Karpas-422 (cell line): Measurements from ENCODE around the gene ZNF382. TPM values are rescaled to one million over a fixed set of nuclear protein-coding genes. Genes with fewer than 3 reads are reported as not detected.

Experiments
- DNase-seq: peaks from one replicate; pipeline ENCODE4 v3.0.0-alpha.2; 2015
- H2AFZ ChIP-seq: fragments of 200-600 bp; sonication (generic); 2 replicates; pipeline ENCODE4 v1.6.1; 2014; ENCODE audit warnings: antibody characterized with exemption, low read length, mixed read lengths
- H3K27ac ChIP-seq: fragments of 200-600 bp; sonication (generic); 2 replicates; pipeline ENCODE4 v1.5.1; 2014; ENCODE audit warnings: mild to moderate bottlenecking, low read length, moderate library complexity
- H3K27me3 ChIP-seq: fragments of 200-600 bp; sonication (generic); 2 replicates; pipeline ENCODE4 v1.6.1; 2014; ENCODE audit warnings: low read length, mixed read lengths
- H3K36me3 ChIP-seq: fragments of 200-600 bp; sonication (generic); 2 replicates; pipeline ENCODE4 v1.6.1; 2014; ENCODE audit warnings: low read length, mixed read lengths; ENCODE audit not compliant: insufficient read depth
- H3K4me1 ChIP-seq: fragments of 200-600 bp; sonication (generic); 2 replicates; pipeline ENCODE4 v1.6.1; 2014; ENCODE audit warnings: mild to moderate bottlenecking, low read length, mixed read lengths
- H3K4me2 ChIP-seq: fragments of 200-600 bp; sonication (generic); 2 replicates; pipeline ENCODE4 v1.6.1; 2014; ENCODE audit warnings: low read length, low read depth, mild to moderate bottlenecking; ENCODE audit not compliant: poor library complexity, severe bottlenecking
- H3K4me3 ChIP-seq: fragments of 200-600 bp; sonication (generic); 2 replicates; pipeline ENCODE4 v1.5.1; 2014; ENCODE audit warnings: mild to moderate bottlenecking, antibody characterized with exemption, low read length, mixed read lengths
- H3K79me2 ChIP-seq: fragments of 200-600 bp; sonication (generic); 2 replicates; pipeline ENCODE4 v1.6.1; 2014; ENCODE audit warnings: mild to moderate bottlenecking, low read length, mixed read lengths
- H3K9ac ChIP-seq: fragments of 200-600 bp; sonication (generic); 2 replicates; pipeline ENCODE4 v1.6.0; 2014; ENCODE audit warnings: low read length
- H3K9me2 ChIP-seq: fragments of 200-600 bp; sonication (generic), shearing (Covaris generic); replicated peaks from 2 replicates; pipeline ENCODE4 v1.6.0; 2014; ENCODE audit warnings: mild to moderate bottlenecking, low read length, moderate library complexity; ENCODE audit not compliant: insufficient read depth
- H3K9me3 ChIP-seq: fragments of 300-700, 200-600 bp; sonication (generic); 2 replicates; pipeline ENCODE4 v1.6.1; 2014; ENCODE audit warnings: low read length, mixed read lengths
- H4K20me1 ChIP-seq: fragments of 200-600 bp; sonication (generic); 2 replicates; pipeline ENCODE4 v1.6.1; 2014; ENCODE audit warnings: mild to moderate bottlenecking, antibody characterized with exemption, low read length, low read depth; ENCODE audit not compliant: insufficient read depth
- total RNA-seq: library from RNA; depleted of rRNA; stranded (reverse); fragments of >200 nt; shearing (Covaris generic); gene quantifications from 2 replicates; pipeline ENCODE4 v1.2.3, GENCODE V29; 2014; ENCODE audit warnings: low replicate concordance; rRNA removed

ZNF382 gene
- total RNA-seq, 1 experiment from 2014 or later = 6.1 TPM

DNA sequence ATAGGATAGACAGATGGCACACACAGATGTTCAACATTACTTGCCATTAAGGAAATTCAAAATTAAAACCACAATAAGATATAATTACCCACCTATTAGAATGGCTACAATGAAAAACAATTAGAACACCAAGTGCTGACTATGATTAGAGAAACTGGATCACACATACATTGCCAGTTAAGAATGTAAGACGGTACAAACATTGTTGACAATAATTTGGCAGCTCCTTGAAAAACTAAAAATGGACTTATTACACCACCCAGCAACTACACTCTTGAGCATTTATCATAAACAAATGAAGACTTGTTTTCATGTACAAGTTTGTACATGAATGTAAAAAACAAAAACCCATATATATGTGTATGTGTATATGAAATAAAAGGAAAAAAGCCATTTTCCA, 47.8 kb downstream of the ZNF382 start:
- no peak overlapping the region for H3K9ac ChIP-seq
- peaks cover 71% of the 10 kb centered on the region for H3K36me3 ChIP-seq
- H3K4me3 ChIP-seq = no peak overlapping the region
- H3K4me1 ChIP-seq = no peaks in the 10 kb centered on the region
- no peak overlapping the region for H3K27ac ChIP-seq
- H3K9me3 ChIP-seq = peaks cover 16% of the 10 kb centered on the region
- no peaks in the 10 kb centered on the region for H4K20me1 ChIP-seq
- no peak overlapping the region for H2AFZ ChIP-seq
- H3K79me2 ChIP-seq = no peaks in the 10 kb centered on the region
- no peak overlapping the region for H3K4me2 ChIP-seq
- H3K27me3 ChIP-seq = no peaks in the 10 kb centered on the region
- DNase-seq = no peak
- no peaks in the 10 kb centered on the region for H3K9me2 ChIP-seq

DNA sequence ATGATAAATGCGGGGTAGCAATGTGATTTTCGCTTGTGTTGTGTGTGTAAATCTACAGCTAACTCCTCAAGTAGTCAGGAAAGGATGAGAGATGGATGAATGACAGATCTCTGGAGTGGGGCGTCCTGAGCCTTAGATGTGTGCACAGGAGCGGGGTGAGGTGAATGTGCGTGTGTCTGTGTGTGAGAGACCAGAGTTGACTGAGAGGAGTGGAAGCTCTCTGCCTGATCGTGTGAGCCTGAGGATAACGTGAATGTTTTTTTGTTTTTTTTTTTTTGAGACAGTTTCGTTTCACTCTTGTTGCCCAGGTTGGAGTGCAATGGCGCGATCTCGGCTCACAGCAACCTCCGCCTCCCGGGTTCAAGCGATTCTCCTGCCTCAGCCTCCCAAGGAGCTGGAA, 60.7 kb downstream of the ZNF382 start:
- Histone ChIP-seq H3K4me1 (no peaks in the 10 kb centered on the region; the same call in 1 of the 2 replicates), H3K36me3 (peaks cover 33% of the 10 kb centered on the region), H3K9me3 (peaks cover 13% of the 10 kb centered on the region), H3K9ac (0 out of 2 replicates have a peak overlapping the region, but pooled peaks have one; percentile 78), H3K4me2 (peak overlapping the region; percentile 73), H3K9me2 (no peaks in the 10 kb centered on the region), H4K20me1 (no peaks in the 10 kb centered on the region), H3K27me3 (no peaks in the 10 kb centered on the region), H3K27ac (no peak overlapping the region), H3K79me2 (peaks cover 32% of the 10 kb centered on the region), H2AFZ (no peak overlapping the region), H3K4me3 (peak overlapping the region; percentile 82; the same call in 1 of the 2 replicates)
- no peak for DNase-seq

GRCh38 chr19:36668646-36669045, 63.5 kb downstream of the ZNF382 start:
- H3K27me3 ChIP-seq = no peaks in the 10 kb centered on the region
- H2AFZ ChIP-seq = no peak overlapping the region
- no peak overlapping the region for H3K27ac ChIP-seq
- no peaks in the 10 kb centered on the region for H3K9me2 ChIP-seq
- no peak for DNase-seq
- peaks cover 46% of the 10 kb centered on the region for H3K79me2 ChIP-seq
- H3K36me3 ChIP-seq = peaks cover 37% of the 10 kb centered on the region
- no peaks in the 10 kb centered on the region for H4K20me1 ChIP-seq
- H3K4me2 ChIP-seq = no peak overlapping the region
- no peak overlapping the region for H3K4me3 ChIP-seq
- no peak overlapping the region for H3K9ac ChIP-seq
- H3K4me1 ChIP-seq = no peaks in the 10 kb centered on the region; the same call in 1 of the 2 replicates
- H3K9me3 ChIP-seq = peaks cover 22% of the 10 kb centered on the region

- Histone ChIP-seq H3K9me3 (peaks cover 24% of the 10 kb centered on the region; the same call in 1 of the 2 replicates), H3K27ac (no peak overlapping the region), H3K79me2 (peaks cover 46% of the 10 kb centered on the region), H3K27me3 (no peaks in the 10 kb centered on the region), H2AFZ (no peak overlapping the region), H3K9ac (no peak overlapping the region), H3K4me1 (no peaks in the 10 kb centered on the region), H4K20me1 (no peaks in the 10 kb centered on the region), H3K4me3 (no peak overlapping the region), H3K36me3 (peaks cover 20% of the 10 kb centered on the region), H3K4me2 (no peak overlapping the region), H3K9me2 (no peaks in the 10 kb centered on the region)
- DNase-seq = no peak
These were observed 67.3 kb downstream of the ZNF382 start for GRCh38 chr19:36672368-36672767.

DNA sequence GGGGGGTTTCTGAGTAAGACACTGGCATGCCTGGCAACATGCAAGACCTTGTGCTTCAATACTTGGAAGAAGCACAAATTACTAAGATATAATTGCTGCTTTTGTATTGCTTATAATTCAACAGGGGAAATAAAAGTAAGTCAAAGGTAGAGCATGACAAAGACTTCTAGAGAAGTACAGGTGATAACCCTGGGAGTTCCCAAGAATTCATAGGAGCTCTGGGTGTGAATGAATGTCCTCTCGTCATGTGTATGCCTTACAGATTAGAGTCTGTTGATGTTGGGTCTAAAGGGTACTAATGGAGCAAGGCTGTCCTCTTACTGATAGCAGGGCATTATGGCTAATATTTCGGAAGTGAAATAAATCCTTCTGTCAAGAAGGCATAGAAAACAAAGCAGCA, 69.1 kb downstream of the ZNF382 start:
- Histone ChIP-seq H3K36me3 (peaks cover 30% of the 10 kb centered on the region), H3K9me3 (peaks cover 26% of the 10 kb centered on the region; the same call in 1 of the 2 replicates), H3K9ac (no peak overlapping the region), H3K9me2 (no peaks in the 10 kb centered on the region), H2AFZ (no peak overlapping the region), H3K4me1 (no peaks in the 10 kb centered on the region), H3K27me3 (no peaks in the 10 kb centered on the region), H3K4me2 (no peak overlapping the region), H3K27ac (no peak overlapping the region), H3K79me2 (peaks cover 31% of the 10 kb centered on the region), H3K4me3 (no peak overlapping the region), H4K20me1 (no peaks in the 10 kb centered on the region)
- no peak for DNase-seq

- DNase-seq = no peak
- Histone ChIP-seq H3K27ac (no peak overlapping the region), H3K27me3 (no peaks in the 10 kb centered on the region), H3K9me2 (no peaks in the 10 kb centered on the region), H3K4me3 (no peak overlapping the region), H3K36me3 (peaks cover 39% of the 10 kb centered on the region), H3K4me2 (no peak overlapping the region), H4K20me1 (no peaks in the 10 kb centered on the region), H3K9me3 (peaks cover 17% of the 10 kb centered on the region; the same call in 1 of the 2 replicates), H3K9ac (no peak overlapping the region), H3K4me1 (no peaks in the 10 kb centered on the region), H2AFZ (no peak overlapping the region), H3K79me2 (peaks cover 10% of the 10 kb centered on the region)
These were observed 74.3 kb downstream of the ZNF382 start for GRCh38 chr19:36679455-36679854.

Other genes with a start within 250 kb of the ZNF382 start
- 8.1 and 8.4 TPM in 2 replicates for gene ZFP14, start 226.1 kb upstream of the ZNF382 start, total RNA-seq
- gene ZFP82, start 186.7 kb upstream of the ZNF382 start, total RNA-seq = 14.4 and 23.0 TPM in 2 replicates
- gene ZNF566, start 115.8 kb upstream of the ZNF382 start, total RNA-seq = 17.3 and 21.4 TPM in 2 replicates
- 9.6 and 31.6 TPM in 2 replicates for gene ZNF260, start 77.0 kb upstream of the ZNF382 start, total RNA-seq
- gene ZNF529, start 32.0 kb upstream of the ZNF382 start, total RNA-seq = 12.2 and 23.1 TPM in 2 replicates
- 9.5 and 17.5 TPM in 2 replicates for gene ZNF461, start 61.5 kb downstream of the ZNF382 start, total RNA-seq
- 13.9 and 18.8 TPM in 2 replicates for gene ZNF567, start 82.3 kb downstream of the ZNF382 start, total RNA-seq
- 0.97 and 2.7 TPM in 2 replicates for gene ZNF850, start 167.5 kb downstream of the ZNF382 start, total RNA-seq
- gene ZNF790, start 233.1 kb downstream of the ZNF382 start, total RNA-seq = 10.5 and 16.1 TPM in 2 replicates
- gene ZNF345, start 245.6 kb downstream of the ZNF382 start, total RNA-seq = 4.4 and 11.3 TPM in 2 replicates